HG03135 (cell line): ENCODE results near the gene ZNF319.
"Not testable (repeated sequence)": the region's sequence is repeated elsewhere in the genome, so short reads cannot be mapped to it uniquely, and the experiment has no call there.

Experiments used
- ATAC-seq: cut with Tn5 transposase; IDR thresholded peaks from one replicate; pipeline ENCODE4 v1.9.1; 2021; ENCODE audit warnings: mild to moderate bottlenecking, moderate library complexity; ENCODE audit not compliant: unreplicated experiment

The ZNF319 gene

DNA sequence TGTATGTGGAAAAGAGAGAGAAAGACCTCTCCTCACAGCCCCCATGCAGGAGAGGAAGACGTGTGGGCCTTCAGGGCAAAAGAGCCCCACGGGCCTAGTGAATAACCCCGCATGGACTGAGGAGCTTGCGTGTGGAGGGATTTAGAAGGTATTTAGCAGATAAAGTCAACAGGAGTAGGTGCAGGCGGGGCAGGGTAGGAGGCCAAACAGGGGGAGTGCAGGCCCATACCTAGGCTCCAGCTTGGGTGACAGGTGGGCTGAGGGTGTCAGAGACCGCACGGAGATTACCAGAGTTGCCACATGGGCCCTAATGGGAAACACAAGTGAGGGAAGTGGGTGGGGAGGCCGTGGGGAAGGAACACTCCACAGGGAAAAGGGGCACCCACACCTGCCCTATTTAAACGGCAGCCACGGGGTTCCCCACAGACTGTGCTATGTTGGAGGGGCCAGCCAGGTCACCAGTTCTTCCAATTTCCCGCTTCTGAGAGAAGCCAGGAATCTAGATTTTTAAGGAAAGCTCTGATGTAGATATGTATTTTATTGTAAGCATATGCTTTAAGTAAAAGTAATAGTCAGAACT is 21.4 kb downstream of the ZNF319 start:
- no peak for ATAC-seq

GRCh38 chr16:57978070-57978465 is 22.4 kb downstream of the ZNF319 start:
- not testable (repeated sequence) for ATAC-seq

GRCh38 chr16:57977418-57978069 is 22.9 kb downstream of the ZNF319 start:
- no peak for ATAC-seq

- ATAC-seq: no peak
Observed at GRCh38 chr16:57976331-57976796, 24.1 kb downstream of the ZNF319 start.

GRCh38 chr16:57972306-57972705 is 28.2 kb downstream of the ZNF319 start:
- no peak for ATAC-seq

DNA sequence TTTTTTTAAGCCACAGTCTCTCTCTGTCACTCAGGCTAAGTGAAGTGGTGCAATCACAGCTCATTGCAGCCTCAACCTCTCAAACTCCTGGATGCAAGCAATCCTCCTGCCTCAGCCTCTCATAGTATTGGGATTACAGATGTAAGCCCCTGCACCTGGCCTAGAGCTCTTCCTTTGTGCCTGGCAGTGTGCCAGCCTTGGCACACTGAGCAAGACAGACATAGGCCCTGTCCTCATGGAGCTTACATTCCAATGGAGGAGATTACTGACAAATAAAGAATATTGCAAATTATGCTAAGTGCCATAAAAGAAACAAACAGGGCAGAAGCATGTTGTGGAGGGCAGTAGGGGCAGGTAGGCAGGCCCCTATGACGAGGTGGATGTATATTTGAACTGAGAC is 28.6 kb downstream of the ZNF319 start:
- ATAC-seq: no peak

DNA sequence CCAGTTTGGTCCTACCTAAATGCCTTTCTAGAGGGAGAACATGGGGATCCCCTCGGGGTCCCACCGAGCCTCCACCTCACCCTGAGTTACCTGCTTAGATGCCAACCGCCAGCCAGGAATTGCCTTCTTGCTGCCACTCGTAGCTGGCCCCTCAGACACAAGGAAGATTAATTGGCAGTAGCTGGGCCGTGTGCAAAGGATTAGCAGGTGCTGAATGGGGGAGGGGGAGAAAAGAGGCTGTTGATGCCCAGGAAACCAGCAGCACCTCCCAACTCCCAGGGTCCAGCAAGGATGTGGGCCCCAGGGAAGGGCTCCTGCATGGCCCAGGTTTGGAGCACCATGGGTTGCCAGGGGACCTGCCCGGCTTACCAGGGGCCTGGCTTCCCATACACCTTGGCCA is 29.5 kb downstream of the ZNF319 start, which contains the start of gene CNGB1:
CNGB1 (minus strand) TSS at position 159 of the 400 bp plus-strand sequence. CDS start 3,842 bp downstream, outside the sequence.
- no peak for ATAC-seq

DNA sequence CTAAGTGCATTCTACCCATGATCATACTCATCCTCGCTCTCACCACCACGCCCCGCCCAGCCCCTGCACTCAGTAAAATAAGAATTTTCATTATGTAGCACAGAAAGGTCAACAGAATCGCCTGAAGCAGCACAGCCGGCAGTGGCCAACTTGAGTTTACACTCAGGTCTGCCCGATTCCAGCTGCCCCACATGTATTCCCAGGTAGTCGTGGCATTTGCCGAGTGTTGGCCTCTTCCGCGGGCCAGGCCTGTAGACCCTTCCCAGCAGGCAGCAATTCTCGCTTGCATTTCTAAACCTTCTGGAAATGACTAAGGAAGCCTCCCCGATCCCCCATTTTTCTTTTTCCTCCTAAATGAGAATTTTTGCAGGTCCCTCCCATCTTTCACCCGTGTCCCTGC is 30.2 kb downstream of the ZNF319 start:
- no peak for ATAC-seq

DNA sequence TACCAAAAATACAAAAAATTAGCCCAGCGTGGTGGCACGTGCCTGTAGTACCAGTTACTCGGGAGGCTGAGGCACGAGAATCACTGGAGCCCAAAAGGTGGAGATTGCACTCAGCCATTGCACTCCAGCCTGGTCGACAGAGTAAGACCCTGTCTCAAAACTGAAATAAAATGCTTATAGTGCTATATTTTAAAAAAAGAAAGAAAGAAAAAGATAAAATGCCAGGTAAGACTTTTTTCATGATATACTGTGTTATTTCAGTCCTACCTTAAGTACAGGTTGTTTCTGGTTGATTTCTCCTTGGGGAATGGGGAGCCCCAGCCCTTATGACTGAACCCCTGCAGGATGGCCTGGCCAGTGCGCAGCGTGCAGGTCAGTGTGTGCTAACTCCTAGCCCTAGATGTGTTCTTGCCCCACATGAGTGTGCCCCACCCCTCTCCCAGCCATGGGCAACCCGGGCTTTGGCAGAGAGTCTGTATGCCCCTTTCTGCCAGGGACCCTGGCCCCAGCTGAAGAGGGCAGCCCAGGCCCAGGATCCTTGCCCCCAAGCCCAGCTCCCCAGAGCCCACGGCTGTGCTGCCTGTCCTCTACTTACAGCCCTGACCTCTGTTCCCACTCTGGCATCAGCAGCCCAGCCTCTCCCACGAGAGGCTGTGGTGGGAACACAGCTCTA is 30.9 kb downstream of the ZNF319 start:
- no peak for ATAC-seq

- no peak for ATAC-seq
Observed at GRCh38 chr16:57967916-57968315, 32.6 kb downstream of the ZNF319 start.

DNA sequence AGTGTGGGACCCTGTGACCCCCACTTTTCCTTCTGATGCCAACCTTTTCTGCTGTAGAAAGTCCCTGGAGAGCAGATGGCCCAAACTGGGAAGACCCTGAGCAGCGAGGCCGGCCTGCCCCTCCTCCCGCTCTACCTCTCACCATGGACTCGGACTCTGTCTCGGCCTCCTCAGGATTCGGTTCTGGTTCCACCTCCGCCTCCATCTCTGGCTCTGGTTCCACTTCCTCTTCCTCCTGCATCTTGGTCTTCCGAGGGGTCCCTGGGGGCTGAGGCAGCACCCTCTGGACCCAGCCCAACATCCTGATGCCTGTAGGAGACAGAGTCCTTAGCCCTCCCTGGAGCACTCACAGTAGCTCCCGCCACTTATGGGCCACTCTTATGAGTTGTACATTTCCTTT is 33.5 kb downstream of the ZNF319 start:
- no peak for ATAC-seq

GRCh38 chr16:57966204-57966771 is 34.2 kb downstream of the ZNF319 start:
- ATAC-seq: no peak

DNA sequence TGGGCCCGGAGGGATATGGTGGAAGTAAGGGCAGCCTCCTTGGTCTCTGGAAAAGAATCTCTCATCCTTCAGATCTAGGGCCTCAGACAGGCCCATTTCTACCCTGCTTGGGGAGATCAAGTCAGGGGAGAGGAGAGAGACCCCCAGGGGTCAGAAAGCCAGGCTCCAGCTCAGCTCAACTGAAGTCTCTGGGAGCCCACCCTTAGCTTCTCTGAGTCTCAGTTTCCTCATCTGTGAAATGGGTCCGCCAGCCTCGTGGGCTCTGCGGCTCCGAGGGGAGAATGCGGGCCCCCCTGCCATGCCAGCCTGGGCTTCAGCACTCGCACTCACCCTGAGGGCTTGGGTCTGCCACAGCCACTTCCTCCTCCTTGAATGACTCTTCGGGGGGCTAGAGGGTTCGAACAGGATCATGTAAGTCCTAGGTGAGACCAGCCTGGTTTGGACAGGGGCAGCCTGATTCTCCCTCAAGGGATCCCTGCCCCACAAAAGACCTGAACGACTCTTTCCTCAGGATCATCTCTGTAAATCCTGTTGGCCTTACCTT is 36.2 kb downstream of the ZNF319 start:
- ATAC-seq: no peak

DNA sequence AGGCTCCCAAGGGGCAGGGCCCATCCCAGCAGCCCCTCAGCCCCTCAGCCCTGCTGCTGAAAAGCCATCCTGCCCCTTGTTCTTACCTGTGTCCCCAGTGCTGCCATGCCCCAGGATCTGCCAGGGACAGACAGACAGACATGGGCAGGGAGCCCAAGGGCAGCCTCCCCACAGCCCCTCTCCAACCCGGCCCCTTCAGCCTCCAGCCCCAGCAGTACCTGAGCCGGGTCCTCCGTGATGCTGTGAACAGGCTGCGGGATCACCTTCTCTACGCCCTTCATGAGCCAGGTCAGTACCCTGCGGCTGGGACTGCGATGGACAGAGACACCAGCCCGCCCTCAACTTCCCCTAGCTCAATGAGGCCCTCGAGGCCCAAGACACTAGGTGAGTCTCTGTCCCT is 37.7 kb downstream of the ZNF319 start:
- no peak for ATAC-seq

DNA sequence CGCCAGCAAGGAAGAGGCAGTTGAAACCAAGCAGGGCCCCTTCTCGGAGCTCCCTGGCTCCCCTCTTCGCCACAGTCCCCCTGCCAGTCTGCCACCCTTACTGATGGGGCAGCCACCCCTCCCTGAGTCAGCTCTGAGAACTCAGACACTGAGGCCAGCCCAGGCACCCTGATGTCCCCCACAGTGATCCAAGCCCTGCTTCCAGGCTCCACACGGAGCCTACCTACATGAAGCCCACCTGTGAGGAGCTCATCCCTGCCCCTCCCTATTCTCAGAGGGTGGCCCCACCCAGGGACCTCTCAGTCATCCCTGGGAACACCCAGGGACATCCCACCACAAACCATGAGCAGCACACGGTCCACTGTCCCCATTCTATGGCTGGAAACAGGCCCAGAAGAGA is 38.4 kb downstream of the ZNF319 start:
- ATAC-seq: no peak

DNA sequence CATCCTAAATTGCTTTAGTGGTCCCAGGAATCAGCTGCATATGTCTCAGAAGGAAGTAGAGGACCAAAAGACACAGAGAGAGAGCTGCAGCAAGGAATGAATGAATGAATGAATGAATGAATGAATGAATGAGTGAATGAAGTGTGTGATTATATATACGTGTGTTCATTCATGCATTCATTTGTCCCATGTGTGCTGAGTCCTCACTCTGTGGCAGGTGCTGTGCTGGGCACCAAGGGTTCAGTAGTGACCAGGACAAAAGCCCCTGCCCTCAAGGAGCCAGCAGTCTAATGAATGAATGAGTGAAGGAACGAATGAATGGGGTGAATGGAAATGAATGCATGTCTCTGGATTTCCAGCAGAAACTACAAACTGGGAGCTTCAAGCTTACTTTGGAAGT is 38.9 kb downstream of the ZNF319 start:
- no peak for ATAC-seq

GRCh38 chr16:57960826-57961472 is 39.5 kb downstream of the ZNF319 start:
- ATAC-seq: no peak

DNA sequence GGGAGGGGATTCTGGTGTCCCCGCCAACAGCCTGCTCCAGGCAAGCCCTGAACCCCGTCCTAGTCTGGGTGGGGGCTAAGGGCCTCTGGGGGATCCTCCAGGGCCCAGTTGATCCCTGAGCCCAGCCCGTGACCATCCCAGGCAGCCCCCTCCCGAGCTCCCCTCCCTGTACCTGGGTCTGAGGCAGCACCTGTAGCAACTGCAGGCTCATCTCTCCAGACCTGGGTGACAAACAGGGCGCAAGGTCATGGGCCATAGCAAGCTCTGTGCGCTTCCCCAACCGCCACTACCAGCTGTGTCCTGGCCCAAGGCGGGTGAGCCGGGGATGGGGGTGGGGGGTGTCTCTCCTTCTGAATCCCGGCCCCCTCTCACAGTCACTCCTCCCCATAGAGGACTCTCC is 40.2 kb downstream of the ZNF319 start:
- no peak for ATAC-seq

- ATAC-seq: no peak
Observed at GRCh38 chr16:57959804-57960203, 40.7 kb downstream of the ZNF319 start.

DNA sequence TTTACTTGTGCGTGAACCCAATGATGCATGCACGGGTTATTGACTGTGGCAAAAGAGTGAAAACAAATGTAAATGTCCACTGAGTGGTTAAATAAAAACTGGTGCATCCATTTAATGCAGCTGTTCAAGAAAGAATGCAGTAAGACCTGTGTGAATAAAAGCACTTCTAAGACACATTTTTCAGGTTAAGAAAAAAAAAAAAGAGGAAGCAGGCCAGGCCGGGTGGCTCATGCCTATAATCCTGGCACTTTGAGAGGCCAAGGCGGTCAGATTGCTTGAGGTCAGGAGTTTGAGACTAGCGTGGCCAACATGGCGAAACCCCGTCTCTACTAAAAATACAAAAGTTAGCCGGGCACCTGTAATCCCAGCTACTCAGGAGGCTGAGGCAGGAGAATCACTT is 41.4 kb downstream of the ZNF319 start:
- ATAC-seq: no peak

- ATAC-seq: no peak
Observed at GRCh38 chr16:57958544-57958943, 41.9 kb downstream of the ZNF319 start.
